Activated B cell treated with CpG ODN at 0.5 μM for 24 hours (primary cell): ENCODE results near the gene STRN3. TPM values are rescaled to one million over a fixed set of nuclear protein-coding genes. Genes with fewer than 3 reads are reported as not detected.

Experiments used
- ATAC-seq: fragments of 200-7000 bp; cut with Tn5 transposase; one replicate; pipeline ENCODE4 v1.10.0; 2021; ENCODE audit warnings: low read depth, mild to moderate bottlenecking, moderate library complexity
- CTCF ChIA-PET: fragments of 350-600 bp; sonication (Branson Sonifier 250); formaldehyde crosslinking; loops from one replicate; lab custom pipeline; 2021; ENCODE audit warnings: antibody characterized with exemption; lab: Charles Lee
- POLR2A ChIA-PET: fragments of 350-600 bp; sonication (Branson Sonifier 250); formaldehyde crosslinking; loops from one replicate; lab custom pipeline; 2021; ENCODE audit warnings: antibody characterized with exemption; lab: Charles Lee
- DNase-seq: peaks from one replicate; pipeline ENCODE4 v3.0.0; 2022
- H3K27ac Mint-ChIP-seq: one replicate; pipeline ENCODE4 v1.8.0; 2020; ENCODE audit warnings: mixed read lengths
- H3K27me3 Mint-ChIP-seq: one replicate; pipeline ENCODE4 v1.8.0; 2021; ENCODE audit warnings: mixed read lengths
- H3K36me3 Mint-ChIP-seq: one replicate; pipeline ENCODE4 v1.8.0; 2021; ENCODE audit warnings: low read depth, mixed read lengths
- H3K4me1 Mint-ChIP-seq: one replicate; pipeline ENCODE4 v1.8.0; 2021; ENCODE audit warnings: mixed read lengths
- H3K4me3 Mint-ChIP-seq: one replicate; pipeline ENCODE4 v1.8.0; 2020; ENCODE audit warnings: mild to moderate bottlenecking, mixed read lengths
- H3K9me3 Mint-ChIP-seq: one replicate; pipeline ENCODE4 v1.8.0; 2020; ENCODE audit warnings: mixed read lengths
- intact Hi-C: fragments of 100-400 bp; cut with micrococcal nuclease; formaldehyde crosslinking; loops from one replicate; pipeline ENCODE4 v1.15.1; 2024
- total RNA-seq: library from RNA; stranded (reverse); gene quantifications from 2 replicates; pipeline ENCODE4 v1.2.3, GENCODE V29; 2022
- TF ChIP-seq, protein P1 (sequence below): fragments of 200-600 bp; IDR thresholded peaks from one replicate; pipeline ENCODE4 v1.8.0; 2022; ENCODE audit warnings: antibody characterized with exemption, mild to moderate bottlenecking

The STRN3 gene
- total RNA-seq, 1 donor from 2014 or later, result 31.0 TPM

GRCh38 chr14:30855345-30856037 is 170.7 kb downstream of the STRN3 start:
- H3K27ac Mint-ChIP-seq, result no peak overlapping the region
- ChIA-PET POLR2A (no interaction called here), CTCF (no interaction called here)
- peak; percentile 61 for ATAC-seq
- peaks cover 20% of the 10 kb centered on the region for H3K4me1 Mint-ChIP-seq
- intact Hi-C loops, result loop anchor here (2.0 kb wide), 1 partner anchor 19 kb away; the partner anchor contains the start of gene COCH
- TF ChIP-seq, protein P1, sequence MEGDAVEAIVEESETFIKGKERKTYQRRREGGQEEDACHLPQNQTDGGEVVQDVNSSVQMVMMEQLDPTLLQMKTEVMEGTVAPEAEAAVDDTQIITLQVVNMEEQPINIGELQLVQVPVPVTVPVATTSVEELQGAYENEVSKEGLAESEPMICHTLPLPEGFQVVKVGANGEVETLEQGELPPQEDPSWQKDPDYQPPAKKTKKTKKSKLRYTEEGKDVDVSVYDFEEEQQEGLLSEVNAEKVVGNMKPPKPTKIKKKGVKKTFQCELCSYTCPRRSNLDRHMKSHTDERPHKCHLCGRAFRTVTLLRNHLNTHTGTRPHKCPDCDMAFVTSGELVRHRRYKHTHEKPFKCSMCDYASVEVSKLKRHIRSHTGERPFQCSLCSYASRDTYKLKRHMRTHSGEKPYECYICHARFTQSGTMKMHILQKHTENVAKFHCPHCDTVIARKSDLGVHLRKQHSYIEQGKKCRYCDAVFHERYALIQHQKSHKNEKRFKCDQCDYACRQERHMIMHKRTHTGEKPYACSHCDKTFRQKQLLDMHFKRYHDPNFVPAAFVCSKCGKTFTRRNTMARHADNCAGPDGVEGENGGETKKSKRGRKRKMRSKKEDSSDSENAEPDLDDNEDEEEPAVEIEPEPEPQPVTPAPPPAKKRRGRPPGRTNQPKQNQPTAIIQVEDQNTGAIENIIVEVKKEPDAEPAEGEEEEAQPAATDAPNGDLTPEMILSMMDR, result no peak
- H3K4me3 Mint-ChIP-seq, result no peak overlapping the region
- no peaks in the 10 kb centered on the region for H3K27me3 Mint-ChIP-seq
- H3K9me3 Mint-ChIP-seq, result peaks cover 2% of the 10 kb centered on the region
- DNase-seq, result no peak
- H3K36me3 Mint-ChIP-seq, result no peaks in the 10 kb centered on the region

DNA sequence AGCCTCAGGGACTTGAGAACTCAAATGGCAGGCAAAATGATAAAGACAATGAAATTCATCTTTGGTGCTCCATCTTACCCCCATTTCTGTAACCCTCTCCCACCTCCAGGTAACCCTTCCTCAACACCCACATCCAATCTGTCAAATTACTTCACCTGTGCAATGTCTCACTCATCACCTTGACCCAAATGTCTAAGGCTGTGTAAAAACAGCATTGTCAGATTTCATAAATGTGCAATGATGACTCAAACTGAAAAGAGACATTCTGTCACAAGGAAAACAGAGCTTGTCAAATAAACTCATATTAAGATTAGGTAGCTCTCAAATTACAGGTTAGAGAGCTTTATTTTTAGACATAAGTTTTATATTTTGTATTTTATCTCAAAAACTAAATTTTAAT is 171.7 kb downstream of the STRN3 start:
- H3K36me3 Mint-ChIP-seq, result no peaks in the 10 kb centered on the region
- ChIA-PET CTCF (no interaction called here), POLR2A (no interaction called here)
- intact Hi-C loops, result loop anchor here (2.0 kb wide), 1 partner anchor 20 kb away; the partner anchor contains the start of gene COCH
- no peak for DNase-seq
- ATAC-seq, result no peak
- no peak overlapping the region for H3K4me3 Mint-ChIP-seq
- H3K27ac Mint-ChIP-seq, result no peak overlapping the region
- H3K4me1 Mint-ChIP-seq, result peaks cover 23% of the 10 kb centered on the region
- no peaks in the 10 kb centered on the region for H3K27me3 Mint-ChIP-seq
- TF ChIP-seq, protein P1, result no peak
- peaks cover 2% of the 10 kb centered on the region for H3K9me3 Mint-ChIP-seq

- Mint-ChIP-seq H3K4me1 (peaks cover 29% of the 10 kb centered on the region), H3K27ac (no peak overlapping the region), H3K36me3 (no peaks in the 10 kb centered on the region), H3K9me3 (peaks cover 2% of the 10 kb centered on the region), H3K27me3 (no peaks in the 10 kb centered on the region), H3K4me3 (no peak overlapping the region)
- TF ChIP-seq, protein P1, result no peak
- POLR2A ChIA-PET, result no interaction called here
- CTCF ChIA-PET, result no interaction called here
- DNase-seq (no peak), ATAC-seq (no peak)
- intact Hi-C loops, result loop anchor here (2.0 kb wide), 1 partner anchor 21 kb away; the partner anchor contains the start of gene COCH
Measured at GRCh38 chr14:30853946-30854345, 172.2 kb downstream of the STRN3 start.

GRCh38 chr14:30849983-30850382 is 176.2 kb downstream of the STRN3 start:
- Mint-ChIP-seq H3K9me3 (no peaks in the 10 kb centered on the region), H3K36me3 (no peaks in the 10 kb centered on the region), H3K4me3 (no peak overlapping the region), H3K27ac (no peak overlapping the region), H3K27me3 (no peaks in the 10 kb centered on the region), H3K4me1 (peaks cover 25% of the 10 kb centered on the region)
- intact Hi-C loops, result no loop called here
- TF ChIP-seq, protein P1, result no peak
- DNase-seq (no peak), ATAC-seq (no peak)
- ChIA-PET CTCF (no interaction called here), POLR2A (interaction anchor here (0.6 kb wide), 1 partner anchor 12 kb away, joined by 5 read pairs; no protein-coding TSS in a partner anchor)

- no peak for DNase-seq
- ATAC-seq, result no peak
- Mint-ChIP-seq H3K4me3 (no peak overlapping the region), H3K27me3 (no peaks in the 10 kb centered on the region), H3K36me3 (no peaks in the 10 kb centered on the region), H3K9me3 (no peaks in the 10 kb centered on the region), H3K27ac (peak overlapping the region; percentile 25), H3K4me1 (peaks cover 21% of the 10 kb centered on the region)
- intact Hi-C loops, result no loop called here
- ChIA-PET POLR2A (no interaction called here), CTCF (no interaction called here)
- TF ChIP-seq, protein P1, result no peak
Measured at GRCh38 chr14:30849354-30849753, 176.8 kb downstream of the STRN3 start.
